HepG2 (cell line): ENCODE data around the gene GATA3. TPM values are rescaled to one million over a fixed set of nuclear protein-coding genes. Genes with fewer than 3 reads are reported as not detected.

Source experiments
- ATAC-seq: fragments of 200-7000 bp; cut with Tn5 transposase; 3 replicates; pipeline ENCODE4 v1.9.1; 2020; ENCODE audit warnings: mild to moderate bottlenecking, moderate library complexity
- BruUV-seq: library from RNA; stranded (reverse); fragments of 400-500 nt; replicated peaks from 2 replicates; lab custom pipeline; 2021; lab: Mats Ljungman, UMichigan
- CTCF ChIA-PET: fragments of 300-600 bp; formaldehyde crosslinking; extraction: SDS; loops from one replicate; lab custom pipeline; 2021; ENCODE audit warnings: low total read pairs, inconsistent platforms, low intra/inter-chr PET ratio; lab: Yijun Ruan, JAX
- POLR2A ChIA-PET: fragments of 350-600 bp; sonication (Branson Sonifier 250); formaldehyde crosslinking; loops from one replicate; lab custom pipeline; 2020; ENCODE audit warnings: antibody characterized with exemption, inconsistent platforms; lab: Yijun Ruan, JAX
- DNase-seq: peaks from one replicate; pipeline ENCODE4 v3.0.0-alpha.2; 2015; ENCODE audit warnings: low spot score
- FAIRE-seq: peaks from 3 replicates; lab custom pipeline; 2011; peaks lifted over from hg19 to GRCh38; lab: Jason Lieb, UNC
- H2AFZ ChIP-seq: one replicate; pipeline ENCODE4 v1.6.1; 2011; ENCODE audit warnings: low read length, inconsistent platforms
- H3K27ac ChIP-seq: fragments of 300-600 bp; 3 replicates; pipeline ENCODE4 v1.8.0; 2011; ENCODE audit warnings: mixed run types, mild to moderate bottlenecking, mixed read lengths, low read length, inconsistent platforms; ENCODE audit not compliant: insufficient read depth; ENCODE audit errors: extremely low read length
- H3K27me3 ChIP-seq, 2 experiments: fragments of 200-600 bp in 1 of 2; 2 replicates in 1 of 2; 3 replicates in 1 of 2; pipeline versions ENCODE4 v1.6.0 to v1.8.0; 2011; ENCODE audit warnings: low read length in 2 of 2, mild to moderate bottlenecking in 2 of 2, moderate library complexity in 2 of 2, inconsistent platforms in 1 of 2; ENCODE audit not compliant: insufficient read depth in 2 of 2, control insufficient read depth in 1 of 2
- H3K36me3 ChIP-seq, 2 experiments: fragments of 200-600 bp in 1 of 2; replicated peaks in 1 of 2; 2 replicates in 1 of 2; 3 replicates in 1 of 2; pipeline versions ENCODE4 v1.5.1 to v1.8.0; 2011; ENCODE audit warnings: low read length in 2 of 2, inconsistent platforms in 1 of 2; ENCODE audit not compliant: insufficient read depth in 2 of 2, control insufficient read depth in 1 of 2
- H3K4me1 ChIP-seq: 2 replicates; pipeline ENCODE4 v1.5.1; 2012; ENCODE audit warnings: low read length, inconsistent platforms; ENCODE audit not compliant: insufficient read depth
- H3K4me2 ChIP-seq: 2 replicates; pipeline ENCODE4 v1.6.0; 2011; ENCODE audit warnings: low read depth, low read length, inconsistent platforms
- H3K4me3 ChIP-seq, 3 experiments: fragments of 200-600 bp in 1 of 3; sonication (generic), shearing (Covaris generic) in 1 of 3; replicated peaks in 1 of 3; 2 replicates each; pipeline ENCODE4 v1.5.1; 2011 to 2016; ENCODE audit warnings: low read length in 3 of 3, inconsistent platforms in 2 of 3, low read depth in 2 of 3, mild to moderate bottlenecking in 2 of 3, control low read depth in 1 of 3, mixed read lengths in 1 of 3; ENCODE audit not compliant: insufficient read depth in 1 of 3
- H3K79me2 ChIP-seq: one replicate; pipeline ENCODE4 v1.6.1; 2011; ENCODE audit warnings: low read length, inconsistent platforms; ENCODE audit not compliant: insufficient read depth
- H3K9ac ChIP-seq: 2 replicates; pipeline ENCODE4 v1.6.0; 2011; ENCODE audit warnings: mild to moderate bottlenecking, low read depth, low read length, inconsistent platforms; ENCODE audit not compliant: insufficient read depth
- H3K9me3 ChIP-seq: 2 replicates; pipeline ENCODE4 v1.5.1; 2012; ENCODE audit warnings: mild to moderate bottlenecking, low read length
- H4K20me1 ChIP-seq: 2 replicates; pipeline ENCODE4 v1.6.0; 2011; ENCODE audit warnings: inconsistent platforms, mild to moderate bottlenecking, low read length, moderate library complexity; ENCODE audit not compliant: insufficient read depth
- CHCHD3 ChIP-seq: sonication (generic); formaldehyde crosslinking; IDR thresholded peaks from 2 replicates; pipeline ENCODE4 v1.8.0; 2022; ENCODE audit warnings: mild to moderate bottlenecking, missing genetic modification reagents, moderate library complexity
- KDM3A ChIP-seq: IDR thresholded peaks from 2 replicates; pipeline ENCODE4 v1.6.1; 2018; ENCODE audit warnings: low read depth, missing compliant biosample characterization
- NCOA5 ChIP-seq: sonication (generic); formaldehyde crosslinking; IDR thresholded peaks from 2 replicates; pipeline ENCODE4 v1.4.0; 2020; ENCODE audit warnings: missing genetic modification reagents
- PAWR ChIP-seq: sonication (generic); formaldehyde crosslinking; IDR thresholded peaks from 2 replicates; pipeline ENCODE4 v1.4.0; 2020; ENCODE audit warnings: missing genetic modification reagents, mild to moderate bottlenecking, borderline replicate concordance
- SRF ChIP-seq: IDR thresholded peaks from 2 replicates; pipeline ENCODE4 v1.6.1; 2011; ENCODE audit warnings: mild to moderate bottlenecking, low read depth, low read length, moderate library complexity
- SSRP1 ChIP-seq: IDR thresholded peaks from 2 replicates; pipeline ENCODE4 v1.6.1; 2016; ENCODE audit warnings: control low read depth
- STAT5B ChIP-seq: sonication (generic); formaldehyde crosslinking; IDR thresholded peaks from 2 replicates; pipeline ENCODE4 v1.4.0; 2020; ENCODE audit warnings: missing genetic modification reagents
- ZFP36 ChIP-seq: fragments of 150-350 bp; IDR thresholded peaks from 2 replicates; pipeline ENCODE4 v1.6.1; 2018; ENCODE audit warnings: borderline replicate concordance, low read length, low read depth; ENCODE audit not compliant: partially characterized antibody
- ZNF577 ChIP-seq: sonication (generic); formaldehyde crosslinking; IDR thresholded peaks from 2 replicates; pipeline ENCODE4 v1.4.0; 2020; ENCODE audit warnings: mild to moderate bottlenecking, low read depth, missing genetic modification reagents, borderline replicate concordance
- ZNF776 ChIP-seq: sonication (generic); formaldehyde crosslinking; IDR thresholded peaks from 2 replicates; pipeline ENCODE4 v1.4.0; 2020; ENCODE audit warnings: mild to moderate bottlenecking, missing genetic modification reagents
- ZSCAN9 ChIP-seq: IDR thresholded peaks from 2 replicates; pipeline ENCODE4 v1.6.1; 2016; ENCODE audit warnings: borderline replicate concordance
- whole genome bisulfite sequencing: methylation state at CpG from one replicate; pipeline ENCODE4 v1.1.6; 2017; ENCODE audit warnings: low lambda C conversion rate; 5-methylcytosine and 5-hydroxymethylcytosine counted together
- in situ Hi-C: cut with HindIII; loops from 2 replicates; pipeline ENCODE4 v1.10.0; 2017; ENCODE audit warnings: low pct_unique_long_range_greater_than_20kb; ENCODE audit not compliant: extremely low pct_ligation_motif_present
- intact Hi-C: fragments of 100-400 bp; cut with micrococcal nuclease; formaldehyde crosslinking; loops from one replicate; pipeline ENCODE4 v1.10.0; 2022; ENCODE audit not compliant: unreplicated experiment
- polyA plus RNA-seq, 8 experiments: library from polyadenylated mRNA; depleted of rRNA in 3 of 8; stranded (reverse) in 7 of 8; unstranded in 1 of 8; fragments of >200 nt; fragmentation: Illumina TruSeq in 4 of 8; extraction: Trizol in 4 of 8; gene quantifications; 2 replicates each; pipeline versions ENCODE4 v1.2.1 to v1.2.3, GENCODE V29; 2011 to 2016; ENCODE audit warnings: low read depth in 4 of 8, missing spikeins in 1 of 8, mixed read lengths in 1 of 8; ENCODE audit not compliant: insufficient read depth in 1 of 8
- total RNA-seq, 5 experiments: library from RNA; depleted of rRNA; stranded (reverse); fragments of >200 nt; fragmentation: Illumina TruSeq; extraction: Trizol; gene quantifications; 2 replicates each; pipeline ENCODE4 v1.2.3, GENCODE V29; 2016; ENCODE audit warnings: low read depth in 1 of 5
- TF ChIP-seq, protein P1 (sequence below): sonication (generic); formaldehyde crosslinking; IDR thresholded peaks from 2 replicates; pipeline ENCODE4 v1.4.0; 2020; ENCODE audit warnings: missing genetic modification reagents; ENCODE audit errors: not compliant biosample characterization
- TF ChIP-seq, protein P2 (sequence below): sonication (generic); formaldehyde crosslinking; IDR thresholded peaks from 2 replicates; pipeline ENCODE4 v1.4.0; 2020; ENCODE audit warnings: mild to moderate bottlenecking, missing genetic modification reagents, borderline replicate concordance

Gene GATA3
- total and polyA plus RNA-seq, 2 of the 13 experiments (the other 11 are each of a cell fraction or from before 2014, with no cell fraction given) = not detected

- H3K9ac ChIP-seq = no peak overlapping the region
- no peaks in the 10 kb centered on the region for H3K79me2 ChIP-seq
- H2AFZ ChIP-seq = no peak overlapping the region
- H3K36me3 ChIP-seq = no peaks in the 10 kb centered on the region
- no TSS peak for BruUV-seq
- no peaks in the 10 kb centered on the region for H4K20me1 ChIP-seq
- no peak for FAIRE-seq
- in situ Hi-C loops (no loop called here), intact Hi-C loops (no loop called here)
- ChIA-PET POLR2A (no interaction called here), CTCF (no interaction called here)
- no peak overlapping the region for H3K4me3 ChIP-seq
- H3K27me3 ChIP-seq = peaks cover 23 to 70% of the 10 kb centered on the region in 2 experiments
- no peak overlapping the region for H3K27ac ChIP-seq
- WGBS = 28% methylated on average over 14 of the region's 15 CpGs
- H3K9me3 ChIP-seq = no peaks in the 10 kb centered on the region
- ATAC-seq = no peak
- no peaks in the 10 kb centered on the region for H3K4me1 ChIP-seq
- H3K4me2 ChIP-seq = no peak overlapping the region
- no peak for DNase-seq
- TF ChIP-seq ZNF577 = no peak
- TF ChIP-seq, protein P1, sequence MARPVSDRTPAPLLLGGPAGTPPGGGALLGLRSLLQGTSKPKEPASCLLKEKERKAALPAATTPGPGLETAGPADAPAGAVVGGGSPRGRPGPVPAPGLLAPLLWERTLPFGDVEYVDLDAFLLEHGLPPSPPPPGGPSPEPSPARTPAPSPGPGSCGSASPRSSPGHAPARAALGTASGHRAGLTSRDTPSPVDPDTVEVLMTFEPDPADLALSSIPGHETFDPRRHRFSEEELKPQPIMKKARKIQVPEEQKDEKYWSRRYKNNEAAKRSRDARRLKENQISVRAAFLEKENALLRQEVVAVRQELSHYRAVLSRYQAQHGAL (CRISPR knock-in tag) = no peak
- TF ChIP-seq KDM3A (CRISPR knock-in tag) = no peak
- no peak for TF ChIP-seq SRF
- no peak for TF ChIP-seq NCOA5 (CRISPR knock-in tag)
- TF ChIP-seq ZNF776 = no peak
- no peak for TF ChIP-seq CHCHD3
- no peak for TF ChIP-seq ZSCAN9 (CRISPR knock-in tag)
- TF ChIP-seq, protein P2, sequence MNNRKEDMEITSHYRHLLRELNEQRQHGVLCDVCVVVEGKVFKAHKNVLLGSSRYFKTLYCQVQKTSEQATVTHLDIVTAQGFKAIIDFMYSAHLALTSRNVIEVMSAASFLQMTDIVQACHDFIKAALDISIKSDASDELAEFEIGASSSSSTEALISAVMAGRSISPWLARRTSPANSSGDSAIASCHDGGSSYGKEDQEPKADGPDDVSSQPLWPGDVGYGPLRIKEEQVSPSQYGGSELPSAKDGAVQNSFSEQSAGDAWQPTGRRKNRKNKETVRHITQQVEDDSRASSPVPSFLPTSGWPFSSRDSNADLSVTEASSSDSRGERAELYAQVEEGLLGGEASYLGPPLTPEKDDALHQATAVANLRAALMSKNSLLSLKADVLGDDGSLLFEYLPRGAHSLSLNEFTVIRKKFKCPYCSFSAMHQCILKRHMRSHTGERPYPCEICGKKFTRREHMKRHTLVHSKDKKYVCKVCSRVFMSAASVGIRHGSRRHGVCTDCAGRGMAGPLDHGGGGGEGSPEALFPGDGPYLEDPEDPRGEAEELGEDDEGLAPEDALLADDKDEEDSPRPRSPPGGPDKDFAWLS (CRISPR knock-in tag) = no peak
- TF ChIP-seq SSRP1 = no peak
- no peak for TF ChIP-seq STAT5B (CRISPR knock-in tag)
- no peak for TF ChIP-seq PAWR (CRISPR knock-in tag)
- no peak for TF ChIP-seq ZFP36
These were observed 8.8 kb downstream of the GATA3 start for GRCh38 chr10:8063128-8063908.
